GM19395 (cell line): ENCODE results near the gene AGPS.
"Not testable (repeated sequence)": the region's sequence is repeated elsewhere in the genome, so short reads cannot be mapped to it uniquely, and the experiment has no call there.

Source experiments
- ATAC-seq: cut with Tn5 transposase; IDR thresholded peaks from one replicate; pipeline ENCODE4 v1.9.1; 2021; ENCODE audit warnings: mild to moderate bottlenecking, moderate library complexity; ENCODE audit not compliant: unreplicated experiment

The AGPS gene

GRCh38 chr2:177392373-177393202, at the start of gene AGPS:
Gene AGPS, plus strand, starts transcription at chr2:177392773. Its CDS starts 17 bp downstream, at chr2:177392790.
- peak; percentile 86 for ATAC-seq

GRCh38 chr2:177343773-177344172, 48.8 kb upstream of the AGPS start:
- ATAC-seq = no peak

- ATAC-seq = no peak
Observed at GRCh38 chr2:177344316-177344715, 48.3 kb upstream of the AGPS start.

- ATAC-seq = no peak
Observed at GRCh38 chr2:177346192-177346591, 46.4 kb upstream of the AGPS start.

- no peak for ATAC-seq
Observed at GRCh38 chr2:177347570-177347969, 45.0 kb upstream of the AGPS start.

- no peak for ATAC-seq
Observed at GRCh38 chr2:177348118-177348654, 44.4 kb upstream of the AGPS start.

- peak; percentile 62 for ATAC-seq
Observed at GRCh38 chr2:177348733-177349693, 43.6 kb upstream of the AGPS start.

- not testable (repeated sequence) for ATAC-seq
Observed at GRCh38 chr2:177350624-177351023, 41.9 kb upstream of the AGPS start.

- ATAC-seq = not testable (repeated sequence)
Observed at GRCh38 chr2:177351121-177351520, 41.5 kb upstream of the AGPS start.

GRCh38 chr2:177352441-177353186, 40.0 kb upstream of the AGPS start:
- no peak for ATAC-seq

GRCh38 chr2:177353187-177353478, 39.4 kb upstream of the AGPS start:
- no peak for ATAC-seq

GRCh38 chr2:177354541-177354940, 38.0 kb upstream of the AGPS start:
- ATAC-seq = not testable (repeated sequence)

- ATAC-seq = no peak
Observed at GRCh38 chr2:177355874-177356273, 36.7 kb upstream of the AGPS start.

- no peak for ATAC-seq
Observed at GRCh38 chr2:177359836-177360595, 32.6 kb upstream of the AGPS start.

GRCh38 chr2:177362499-177362898, 30.1 kb upstream of the AGPS start:
- no peak for ATAC-seq

- no peak for ATAC-seq
Observed at GRCh38 chr2:177363332-177363731, 29.2 kb upstream of the AGPS start.

- ATAC-seq = not testable (repeated sequence)
Observed at GRCh38 chr2:177365764-177366163, 26.8 kb upstream of the AGPS start.

- not testable (repeated sequence) for ATAC-seq
Observed at GRCh38 chr2:177368023-177368422, 24.6 kb upstream of the AGPS start.

GRCh38 chr2:177379354-177379753, 13.2 kb upstream of the AGPS start:
- ATAC-seq = no peak

GRCh38 chr2:177380181-177380580, 12.4 kb upstream of the AGPS start:
- no peak for ATAC-seq
